ENCODE results near the gene FAM50B. TPM values are rescaled to one million over a fixed set of nuclear protein-coding genes. Genes with fewer than 3 reads are reported as not detected.

Gene FAM50B
- total and polyA plus RNA-seq, 2 experiments from 2014 or later: 4.4 to 4.8 TPM

GRCh38 chr6:3888153-3888957 is 39.2 kb downstream of the FAM50B start:
- H3K4me3 Mint-ChIP-seq: no peak overlapping the region
- TF ChIP-seq EZH2 (IDR thresholded peaks at IDR 0.05; ENCODE audit: low read depth, unreplicated experiment): no peak
- no peak for TF ChIP-seq POLR2AphosphoS5 (IDR thresholded peaks at IDR 0.05; ENCODE audit: low read depth)
- H3K36me3 Mint-ChIP-seq (ENCODE audit: low read depth): no peaks in the 10 kb centered on the region
- Histone ChIP-seq H3K79me2 (replicated peaks; ENCODE audit: insufficient read depth) (no peaks in the 10 kb centered on the region), H3K27ac (ENCODE audit: low read depth) (no peak overlapping the region), H2AFZ (no peak overlapping the region), H3K9me2 (ENCODE audit: insufficient read depth) (no peaks in the 10 kb centered on the region), H3F3A (replicated peaks; ENCODE audit: low read depth) (no peaks in the 10 kb centered on the region; the same call in none of the 2 replicates), H3K4me1 (ENCODE audit: insufficient read depth) (peaks cover 8% of the 10 kb centered on the region; the same call in 1 of the 2 replicates), H3K27me3 (ENCODE audit: insufficient read depth) (no peaks in the 10 kb centered on the region), H3K36me3 (ENCODE audit: insufficient read depth) (no peaks in the 10 kb centered on the region), H3K4me2 (no peak overlapping the region), H4K20me1 (replicated peaks; ENCODE audit: insufficient read depth) (no peaks in the 10 kb centered on the region), H3K4me3 (no peak overlapping the region)
- H3K27ac Mint-ChIP-seq: no peak overlapping the region
- DNase-seq (ENCODE audit: low spot score): no peak
- peaks cover 27% of the 10 kb centered on the region for H3K4me1 Mint-ChIP-seq
- H3K27me3 Mint-ChIP-seq (ENCODE audit: insufficient read depth, low read depth, poor library complexity): peaks cover 6% of the 10 kb centered on the region
- H3K9me3 Mint-ChIP-seq: no peaks in the 10 kb centered on the region; the same call in 2 of the 3 replicates
- no peak for ATAC-seq

GRCh38 chr6:3890047-3890446 is 40.9 kb downstream of the FAM50B start:
- Histone ChIP-seq H4K20me1 (replicated peaks; ENCODE audit: insufficient read depth) (no peaks in the 10 kb centered on the region), H3K27me3 (ENCODE audit: insufficient read depth) (no peaks in the 10 kb centered on the region), H3K36me3 (ENCODE audit: insufficient read depth) (no peaks in the 10 kb centered on the region), H3K4me1 (ENCODE audit: insufficient read depth) (peaks cover 21% of the 10 kb centered on the region), H2AFZ (0 out of 2 replicates have a peak overlapping the region, but pooled peaks have one; percentile 47), H3F3A (replicated peaks; ENCODE audit: low read depth) (no peaks in the 10 kb centered on the region; the same call in none of the 2 replicates), H3K79me2 (replicated peaks; ENCODE audit: insufficient read depth) (no peaks in the 10 kb centered on the region), H3K9me2 (ENCODE audit: insufficient read depth) (no peaks in the 10 kb centered on the region), H3K4me2 (no peak overlapping the region), H3K27ac (ENCODE audit: low read depth) (no peak overlapping the region), H3K4me3 (no peak overlapping the region)
- TF ChIP-seq CREB1 (CRISPR knock-in tag; IDR thresholded peaks at IDR 0.05; ENCODE audit: low read depth) (no peak), POLR2AphosphoS5 (IDR thresholded peaks at IDR 0.05; ENCODE audit: low read depth) (no peak), REST (IDR thresholded peaks at IDR 0.05; ENCODE audit: unreplicated experiment) (no peak), CTCF (conservative IDR thresholded peaks at IDR 0.05; ENCODE audit: low read depth in 2 of 2) (no peak), ETS1 (IDR thresholded peaks at IDR 0.05) (no peak)
- DNase-seq (ENCODE audit: low spot score): no peak
- no peaks in the 10 kb centered on the region; the same call in 2 of the 3 replicates for H3K9me3 Mint-ChIP-seq
- H3K4me3 Mint-ChIP-seq: no peak overlapping the region
- no peaks in the 10 kb centered on the region for H3K36me3 Mint-ChIP-seq (ENCODE audit: low read depth)
- H3K27ac Mint-ChIP-seq: no peak overlapping the region
- H3K27me3 Mint-ChIP-seq (ENCODE audit: insufficient read depth, low read depth, poor library complexity): peaks cover 9% of the 10 kb centered on the region
- peaks cover 35% of the 10 kb centered on the region for H3K4me1 Mint-ChIP-seq
- no peak for ATAC-seq

Data from GM23338 (cell line).